Nucleus accumbens (tissue), 56 donors: ENCODE results near the gene ISOC1.

Experiments used
- DNase-seq, 56 donors: peaks; one replicate each; lab custom pipeline; 2025; lab: John Stamatoyannopoulos, UW

ISOC1 gene

GRCh38 chr5:129094924-129095899 is 663 bp downstream of the ISOC1 start:
- peak in 47 of 56 donors; percentile 23 to 79 (median 62) for DNase-seq

DNA sequence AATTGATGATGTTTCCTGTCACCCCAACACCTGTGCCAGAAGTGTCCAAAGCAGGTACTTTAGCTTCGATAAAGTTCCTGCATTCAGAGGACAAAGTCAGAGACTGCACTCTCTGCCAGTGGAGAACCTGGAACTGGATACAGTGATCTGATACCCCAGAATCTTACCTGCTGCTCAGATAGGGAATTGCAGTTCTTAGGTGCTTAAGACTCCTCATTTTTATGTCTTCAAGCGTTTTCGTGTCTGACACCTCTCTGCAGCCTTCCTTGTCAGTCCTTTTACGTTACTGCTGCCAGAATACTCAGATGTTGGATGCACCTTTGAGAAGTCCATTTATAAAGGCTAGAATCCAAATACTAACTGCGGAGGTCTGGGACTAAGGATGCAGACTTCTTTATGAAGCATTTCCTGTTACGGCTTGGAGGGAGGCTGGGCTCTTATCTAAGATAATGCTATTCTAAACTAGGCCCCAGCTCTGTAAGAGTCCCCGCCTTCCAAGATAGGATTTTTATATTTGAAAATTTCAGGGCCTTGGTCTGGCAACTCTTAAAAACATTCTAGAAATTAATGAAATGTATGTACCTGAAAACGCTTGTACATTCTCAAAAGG is 1.9 kb downstream of the ISOC1 start:
- DNase-seq: no peak

DNA sequence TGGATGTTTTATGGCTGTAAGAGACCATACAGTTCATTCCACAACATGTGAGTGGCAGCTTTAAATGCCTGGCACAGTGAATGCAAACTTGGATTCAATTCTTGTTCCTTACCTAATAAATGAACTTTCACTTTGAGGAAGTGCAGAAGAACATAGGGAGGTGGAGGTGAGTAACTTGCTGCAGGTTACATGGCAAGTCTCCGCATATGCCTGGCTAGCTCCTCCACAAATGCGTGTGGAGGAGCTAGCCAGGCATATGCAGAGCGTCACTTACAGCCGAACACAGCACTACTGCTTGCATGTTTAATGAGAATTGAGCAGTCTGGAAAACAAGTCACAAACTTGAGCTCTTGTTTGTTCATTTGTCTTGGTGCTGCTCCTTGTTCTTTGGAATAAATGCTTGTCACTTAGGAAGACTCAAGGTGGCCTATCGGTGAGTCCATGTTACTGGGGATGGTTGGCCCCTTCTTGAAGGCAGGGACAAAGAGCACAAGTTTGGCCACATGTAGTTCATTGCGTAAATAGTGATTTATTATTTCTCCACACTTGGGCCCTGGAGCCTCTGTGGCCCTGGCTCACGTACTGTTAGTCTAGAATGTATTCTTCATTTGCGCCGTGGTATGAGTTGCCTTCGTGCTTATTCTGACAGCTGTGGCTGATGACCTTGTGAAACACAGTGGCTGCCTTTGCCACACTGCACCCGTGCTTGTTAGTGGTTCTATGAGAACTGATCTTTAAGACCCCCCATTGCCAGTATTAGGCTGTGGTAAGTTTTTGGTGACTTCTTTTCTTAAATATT is 3.1 kb downstream of the ISOC1 start:
- peak in 1 of 56 donors; percentile 2 for DNase-seq

GRCh38 chr5:129098488-129099183 is 4.1 kb downstream of the ISOC1 start:
- no peak for DNase-seq

DNA sequence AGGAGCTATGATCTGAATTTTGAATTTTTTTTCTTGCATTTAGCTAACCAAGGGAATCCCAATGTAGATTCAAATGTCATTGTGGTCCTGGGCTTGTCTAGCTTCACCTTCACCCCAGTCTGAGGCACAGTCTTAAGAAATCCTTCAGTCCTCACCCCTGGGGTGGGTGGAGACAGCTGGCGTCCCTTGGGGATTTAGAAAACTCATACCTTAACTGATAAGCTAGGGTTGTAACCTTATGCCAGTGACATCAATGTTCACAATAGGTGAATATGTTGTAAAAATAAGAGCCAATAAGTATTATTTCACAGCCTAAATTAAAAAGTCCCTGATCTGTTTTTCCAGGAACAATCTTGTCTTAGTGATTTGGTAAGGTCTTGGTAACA is 4.6 kb downstream of the ISOC1 start:
- no peak for DNase-seq

DNA sequence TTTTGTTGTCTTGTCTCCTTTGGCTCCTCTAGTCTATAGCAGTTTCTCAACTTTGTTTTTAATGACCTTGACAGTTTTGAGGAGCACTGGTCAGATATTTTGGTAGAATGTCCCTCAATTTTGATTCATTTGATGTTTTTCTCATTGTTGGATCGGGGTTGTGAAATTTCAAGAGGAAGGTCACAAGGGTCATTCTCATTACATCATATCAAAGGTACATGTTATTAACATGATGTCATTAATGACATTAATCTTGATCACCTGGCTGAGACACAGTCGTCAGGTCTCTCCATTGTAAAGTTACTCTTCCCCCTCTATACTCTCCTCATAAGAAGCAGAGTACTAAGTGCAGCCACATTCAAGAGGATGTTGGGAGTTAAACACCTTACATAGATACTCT is 7.2 kb downstream of the ISOC1 start:
- DNase-seq: no peak

GRCh38 chr5:129103397-129103796 is 8.8 kb downstream of the ISOC1 start:
- no peak for DNase-seq

GRCh38 chr5:129104915-129105455 is 10.4 kb downstream of the ISOC1 start:
- DNase-seq: no peak

DNA sequence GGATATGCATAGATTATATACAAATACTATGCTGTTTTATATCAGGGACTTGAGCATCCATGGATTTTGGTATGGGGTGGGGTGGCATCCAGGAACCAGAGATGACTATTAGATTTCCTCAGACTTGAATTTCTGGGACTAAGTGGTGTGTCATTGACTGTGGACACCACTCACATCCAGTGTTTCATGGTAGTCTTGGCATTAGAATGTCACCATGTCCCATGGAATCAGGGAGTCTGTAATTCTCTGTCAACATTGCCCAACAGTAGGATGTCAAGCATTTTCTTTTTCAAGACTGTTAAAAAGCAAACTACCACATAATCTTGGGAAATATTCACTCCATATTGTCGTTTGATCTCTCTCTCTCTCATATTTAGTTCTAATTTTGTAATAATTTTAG is 13.1 kb downstream of the ISOC1 start:
- no peak for DNase-seq

- no peak for DNase-seq
These were observed 16.2 kb downstream of the ISOC1 start for GRCh38 chr5:129110742-129111141.

GRCh38 chr5:129111351-129111750 is 16.8 kb downstream of the ISOC1 start:
- no peak for DNase-seq

DNA sequence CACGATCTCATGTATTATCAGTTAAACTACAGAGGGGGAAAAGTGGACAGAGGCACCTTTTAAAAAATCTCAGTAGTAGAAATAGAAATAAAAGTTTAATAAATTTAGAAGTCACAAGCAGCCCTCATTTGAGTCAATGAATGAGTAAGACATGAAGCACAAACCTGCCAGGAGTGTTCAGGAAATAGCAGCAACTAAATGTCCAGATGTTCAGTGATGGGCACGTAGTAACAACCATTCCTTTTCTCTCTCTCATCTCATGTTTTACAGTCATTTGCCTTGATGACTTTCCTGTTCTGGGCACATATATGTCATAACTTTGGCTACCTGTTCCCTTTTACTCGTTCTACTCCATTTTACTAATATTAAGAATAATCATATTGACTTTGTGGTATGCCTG is 17.7 kb downstream of the ISOC1 start:
- no peak for DNase-seq

DNA sequence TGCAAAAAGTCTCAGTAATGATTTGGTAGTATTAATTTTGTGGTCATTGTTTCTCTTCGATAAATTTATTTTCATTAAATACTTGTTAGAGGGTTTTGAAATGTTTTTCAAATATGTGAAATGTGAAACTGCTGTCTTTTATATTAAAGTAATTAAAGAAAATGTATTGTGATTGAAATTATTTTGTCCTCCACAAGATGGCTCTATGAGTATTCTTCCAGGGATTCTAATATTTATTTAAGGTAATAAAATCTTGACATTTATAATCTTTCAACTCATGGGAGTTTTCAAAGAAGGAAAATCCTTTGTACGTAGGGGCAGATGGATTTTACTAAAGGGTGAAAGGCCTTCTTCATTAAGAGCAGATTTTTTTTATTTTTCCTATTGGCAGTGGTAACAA is 19.3 kb downstream of the ISOC1 start:
- DNase-seq: no peak

DNA sequence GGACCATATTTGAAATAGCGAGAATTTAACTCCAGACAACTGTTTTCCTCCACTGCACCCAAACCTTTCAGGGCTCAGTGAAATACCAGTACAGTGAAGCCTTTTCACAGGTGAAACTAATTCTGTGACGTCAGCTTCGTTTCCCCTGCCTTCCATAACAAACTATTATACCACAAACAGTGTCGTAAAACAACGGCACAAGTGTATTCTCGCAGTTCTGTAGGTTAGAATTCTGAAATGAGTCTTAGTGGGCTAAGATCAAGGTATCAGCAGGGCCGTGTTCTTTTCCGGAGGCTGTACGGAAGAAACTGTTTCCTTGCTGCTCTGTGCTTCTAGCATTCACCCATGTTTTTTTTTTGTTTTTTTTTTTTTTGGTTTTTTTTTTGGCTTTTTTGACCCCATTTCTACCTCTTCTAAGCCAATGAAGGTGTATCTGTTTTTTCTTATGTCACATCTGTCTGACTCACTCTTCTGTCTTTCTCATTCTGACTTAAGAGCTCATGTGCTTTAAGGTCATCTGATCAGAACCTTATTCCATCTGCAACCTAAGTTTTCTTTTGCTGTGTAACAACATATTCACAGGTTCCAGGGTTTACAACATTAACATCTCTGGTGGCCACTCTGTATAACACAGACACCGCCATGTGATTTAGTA is 20.1 kb downstream of the ISOC1 start:
- DNase-seq: no peak

DNA sequence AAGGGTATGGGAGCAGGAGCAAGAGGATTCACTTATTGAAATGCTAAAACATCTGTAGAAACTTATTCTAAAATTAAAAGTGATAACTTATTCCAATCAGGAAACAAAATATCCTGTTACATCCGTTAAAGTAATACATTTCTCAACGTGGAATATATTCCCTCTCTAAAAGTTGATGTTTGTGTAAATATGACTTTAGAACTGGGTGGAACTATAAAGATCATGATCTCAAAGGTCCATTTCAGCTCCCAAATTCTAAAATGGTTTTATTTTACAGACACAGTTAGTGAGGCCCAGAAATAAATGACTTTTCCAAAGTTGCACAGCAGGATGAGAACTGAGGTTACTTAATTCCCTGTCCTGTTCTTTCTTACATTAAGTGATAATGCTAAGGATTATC is 21.1 kb downstream of the ISOC1 start:
- no peak for DNase-seq

GRCh38 chr5:129116797-129117196 is 22.2 kb downstream of the ISOC1 start:
- DNase-seq: no peak

GRCh38 chr5:129118405-129118804 is 23.9 kb downstream of the ISOC1 start:
- no peak for DNase-seq

DNA sequence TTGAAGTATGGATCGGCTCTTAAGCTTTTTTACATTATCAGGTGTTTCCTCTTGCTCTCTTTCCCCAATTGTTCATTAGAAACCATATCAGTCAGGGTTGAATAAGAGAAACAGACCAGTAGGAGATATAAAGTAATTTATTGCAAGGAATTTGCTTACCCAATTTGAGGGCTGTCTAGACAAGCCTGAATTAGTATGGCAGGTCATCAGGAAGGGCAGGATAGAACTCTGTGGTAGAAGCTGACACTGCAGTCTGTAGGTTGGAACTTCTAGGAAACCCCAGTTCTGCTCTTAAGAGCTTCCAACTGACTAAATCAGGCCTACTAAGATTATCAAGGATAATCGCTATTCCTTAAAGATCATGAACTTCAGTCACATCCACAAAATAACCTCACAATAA is 24.3 kb downstream of the ISOC1 start:
- no peak for DNase-seq

- no peak for DNase-seq
These were observed 25.6 kb downstream of the ISOC1 start for GRCh38 chr5:129120158-129120581.

GRCh38 chr5:129122560-129122959 is 28.0 kb downstream of the ISOC1 start:
- no peak for DNase-seq
